WTC11 (cell line): ENCODE results near the gene TRMT11. TPM values are rescaled to one million over a fixed set of nuclear protein-coding genes. Genes with fewer than 3 reads are reported as not detected.

Experiments used
- CREB1 ChIP-seq: sonication (generic); formaldehyde crosslinking; IDR thresholded peaks from 2 replicates; pipeline ENCODE4 v1.8.0; 2023; ENCODE audit warnings: mild to moderate bottlenecking, missing genetic modification reagents
- ETV6 ChIP-seq: sonication (generic); formaldehyde crosslinking; IDR thresholded peaks from 2 replicates; pipeline ENCODE4 v1.8.1; 2022; ENCODE audit warnings: mild to moderate bottlenecking, missing genetic modification reagents
- FOXK1 ChIP-seq: sonication (generic); formaldehyde crosslinking; IDR thresholded peaks from 2 replicates; pipeline ENCODE4 v1.8.0; 2022; ENCODE audit warnings: mild to moderate bottlenecking, moderate library complexity, missing genetic modification reagents
- GABPB1 ChIP-seq: sonication (generic); formaldehyde crosslinking; IDR thresholded peaks from 2 replicates; pipeline ENCODE4 v1.8.1; 2023; ENCODE audit warnings: mild to moderate bottlenecking, missing genetic modification reagents
- JUN ChIP-seq: sonication (generic); formaldehyde crosslinking; IDR thresholded peaks from 2 replicates; pipeline ENCODE4 v1.8.0; 2023; ENCODE audit warnings: mild to moderate bottlenecking, missing genetic modification reagents
- MXD4 ChIP-seq: fragments of 250-450 bp; sonication (Bioruptor Pico); IDR thresholded peaks from 2 replicates; pipeline ENCODE4 v1.8.0; 2021; ENCODE audit warnings: mild to moderate bottlenecking, moderate library complexity, borderline replicate concordance
- NFATC4 ChIP-seq: fragments of 250-450 bp; sonication (Bioruptor Pico); IDR thresholded peaks from 2 replicates; pipeline ENCODE4 v1.9.0; 2021; ENCODE audit warnings: mild to moderate bottlenecking
- NR1H2 ChIP-seq: sonication (generic); formaldehyde crosslinking; IDR thresholded peaks from 2 replicates; pipeline ENCODE4 v1.9.0; 2021; ENCODE audit warnings: mild to moderate bottlenecking, moderate library complexity, missing genetic modification reagents
- NR3C1 ChIP-seq: sonication (generic); formaldehyde crosslinking; conservative IDR thresholded peaks from 2 replicates; pipeline ENCODE4 v1.8.1; 2023; ENCODE audit warnings: low read depth, mild to moderate bottlenecking, missing genetic modification reagents
- OVOL2 ChIP-seq: fragments of 250-450 bp; sonication (Bioruptor Pico); IDR thresholded peaks from 2 replicates; pipeline ENCODE4 v1.9.0; 2021; ENCODE audit warnings: mild to moderate bottlenecking, borderline replicate concordance
- PRRX2 ChIP-seq: fragments of 250-450 bp; sonication (Bioruptor Pico); IDR thresholded peaks from 2 replicates; pipeline ENCODE4 v1.8.0; 2021; ENCODE audit warnings: mild to moderate bottlenecking
- SMAD4 ChIP-seq: sonication (generic); formaldehyde crosslinking; IDR thresholded peaks from 2 replicates; pipeline ENCODE4 v1.8.0; 2022; ENCODE audit warnings: mild to moderate bottlenecking, missing genetic modification reagents
- SP1 ChIP-seq: sonication (generic); formaldehyde crosslinking; conservative IDR thresholded peaks from 2 replicates; pipeline ENCODE4 v1.8.1; 2022; ENCODE audit warnings: missing genetic modification reagents
- TCF7 ChIP-seq: sonication (generic); formaldehyde crosslinking; IDR thresholded peaks from 2 replicates; pipeline ENCODE4 v1.8.0; 2022; ENCODE audit warnings: mild to moderate bottlenecking, low read depth, missing genetic modification reagents, moderate library complexity
- ZBTB21 ChIP-seq: sonication (generic); formaldehyde crosslinking; IDR thresholded peaks from 2 replicates; pipeline ENCODE4 v1.8.1; 2023; ENCODE audit warnings: mild to moderate bottlenecking, missing genetic modification reagents, borderline replicate concordance
- ZNF263 ChIP-seq: sonication (generic); formaldehyde crosslinking; IDR thresholded peaks from 2 replicates; pipeline ENCODE4 v1.8.1; 2022; ENCODE audit warnings: low read depth, mild to moderate bottlenecking, moderate library complexity, missing genetic modification reagents
- ZNF423 ChIP-seq: fragments of 250-450 bp; sonication (Bioruptor Pico); IDR thresholded peaks from 2 replicates; pipeline ENCODE4 v2.1.2; 2022; ENCODE audit warnings: mild to moderate bottlenecking, moderate library complexity
- ZNF671 ChIP-seq: fragments of 250-450 bp; sonication (Bioruptor Pico); IDR thresholded peaks from 2 replicates; pipeline ENCODE4 v1.8.0; 2021; ENCODE audit warnings: mild to moderate bottlenecking
- total RNA-seq: library from RNA; stranded (reverse); gene quantifications from 3 replicates; pipeline ENCODE4 v1.2.3, GENCODE V29; 2021
- TF ChIP-seq, protein P1 (sequence below): fragments of 250-450 bp; sonication (Bioruptor Pico); IDR thresholded peaks from 2 replicates; pipeline ENCODE4 v2.1.2; 2022; ENCODE audit warnings: mild to moderate bottlenecking, moderate library complexity
- TF ChIP-seq, protein P2 (sequence below): fragments of 250-450 bp; sonication (Bioruptor Pico); IDR thresholded peaks from 2 replicates; pipeline ENCODE4 v1.9.0; 2021; ENCODE audit warnings: mild to moderate bottlenecking
- TF ChIP-seq, protein P3 (sequence below): fragments of 250-450 bp; sonication (Bioruptor Pico); conservative IDR thresholded peaks from 2 replicates; pipeline ENCODE4 v1.9.0; 2021; ENCODE audit warnings: mild to moderate bottlenecking
- TF ChIP-seq, protein P4 (sequence below): sonication (generic); formaldehyde crosslinking; IDR thresholded peaks from 2 replicates; pipeline ENCODE4 v1.8.0; 2022; ENCODE audit warnings: mild to moderate bottlenecking, missing genetic modification reagents
- TF ChIP-seq, protein P5 (sequence below): sonication (generic); formaldehyde crosslinking; IDR thresholded peaks from 2 replicates; pipeline ENCODE4 v1.8.1; 2022; ENCODE audit warnings: mild to moderate bottlenecking, moderate library complexity, missing genetic modification reagents
- TF ChIP-seq, protein P6 (sequence below): sonication (generic); formaldehyde crosslinking; IDR thresholded peaks from 2 replicates; pipeline ENCODE4 v1.8.1; 2023; ENCODE audit warnings: mild to moderate bottlenecking, missing genetic modification reagents
- TF ChIP-seq, protein P7 (sequence below): sonication (generic); formaldehyde crosslinking; conservative IDR thresholded peaks from 2 replicates; pipeline ENCODE4 v1.8.1; 2023; ENCODE audit warnings: mild to moderate bottlenecking, low read depth, missing genetic modification reagents, moderate library complexity

TRMT11 gene
- total RNA-seq, 1 experiment from 2014 or later, result 32.3 TPM

DNA sequence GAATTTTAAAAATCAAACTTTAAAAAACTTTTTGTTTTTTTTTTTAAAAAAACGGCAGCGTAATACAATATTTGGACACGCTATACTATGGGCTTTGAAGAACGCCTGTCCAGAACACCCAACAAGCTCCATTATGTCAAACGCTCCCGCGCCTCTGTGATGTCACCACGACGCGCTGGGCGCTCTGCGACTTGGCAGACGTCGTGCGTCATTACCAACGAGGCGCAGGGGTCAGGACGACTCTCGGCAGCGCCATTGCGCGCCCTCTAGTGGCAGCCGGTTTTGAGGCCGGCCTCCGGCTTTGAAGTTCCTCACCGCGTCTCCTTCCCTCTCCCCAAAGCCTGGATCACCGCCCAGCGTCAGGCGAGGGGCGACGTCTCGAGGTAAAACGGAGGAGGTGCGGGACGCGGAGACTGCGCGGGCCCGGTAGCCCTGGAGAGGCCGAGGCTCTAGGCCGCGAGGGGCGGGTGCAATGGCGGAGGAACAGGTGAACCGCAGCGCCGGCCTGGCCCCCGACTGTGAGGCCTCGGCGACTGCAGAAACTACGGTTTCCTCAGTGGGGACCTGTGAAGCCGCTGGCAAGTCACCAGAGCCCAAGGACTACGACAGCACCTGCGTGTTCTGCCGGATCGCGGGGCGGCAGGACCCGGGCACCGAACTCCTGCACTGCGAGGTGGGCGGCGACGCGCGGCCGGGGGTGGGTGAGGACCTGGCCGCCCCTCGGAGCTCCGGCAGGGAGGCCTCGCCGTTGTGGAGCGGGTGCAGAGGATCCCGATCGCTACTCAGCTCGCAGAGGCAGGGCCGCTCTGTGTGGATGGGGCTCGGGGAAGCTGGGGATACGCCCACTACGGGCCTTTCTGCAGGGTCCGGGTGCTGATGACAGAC, 29.6 kb upstream of the TRMT11 start, which contains the start of gene HINT3 (continued):
- TF ChIP-seq, protein P1, sequence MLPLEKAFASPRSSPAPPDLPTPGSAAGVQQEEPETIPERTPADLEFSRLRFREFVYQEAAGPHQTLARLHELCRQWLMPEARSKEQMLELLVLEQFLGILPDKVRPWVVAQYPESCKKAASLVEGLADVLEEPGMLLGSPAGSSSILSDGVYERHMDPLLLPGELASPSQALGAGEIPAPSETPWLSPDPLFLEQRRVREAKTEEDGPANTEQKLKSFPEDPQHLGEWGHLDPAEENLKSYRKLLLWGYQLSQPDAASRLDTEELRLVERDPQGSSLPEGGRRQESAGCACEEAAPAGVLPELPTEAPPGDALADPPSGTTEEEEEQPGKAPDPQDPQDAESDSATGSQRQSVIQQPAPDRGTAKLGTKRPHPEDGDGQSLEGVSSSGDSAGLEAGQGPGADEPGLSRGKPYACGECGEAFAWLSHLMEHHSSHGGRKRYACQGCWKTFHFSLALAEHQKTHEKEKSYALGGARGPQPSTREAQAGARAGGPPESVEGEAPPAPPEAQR (CRISPR knock-in tag), result no peak
- TF ChIP-seq NR3C1 (CRISPR knock-in tag) (no peak), CREB1 (CRISPR knock-in tag) (0 out of 2 replicates have a peak, but pooled peaks have one; percentile 35), SMAD4 (CRISPR knock-in tag) (no peak), JUN (CRISPR knock-in tag) (no peak), ZNF423 (CRISPR knock-in tag) (0 out of 2 replicates have a peak, but pooled peaks have one; percentile 2), ZNF671 (CRISPR knock-in tag) (no peak), NFATC4 (CRISPR knock-in tag) (no peak), FOXK1 (CRISPR knock-in tag) (peak; percentile 95), ZNF263 (CRISPR knock-in tag) (no peak; the same call in 1 of the 2 replicates), ZBTB21 (CRISPR knock-in tag) (peak; percentile 99), MXD4 (CRISPR knock-in tag) (no peak), TCF7 (no peak), SP1 (CRISPR knock-in tag) (peak; percentile 81), OVOL2 (no peak), GABPB1 (CRISPR knock-in tag) (peak; percentile 86), NR1H2 (no peak), ETV6 (CRISPR knock-in tag) (peak; percentile 95), PRRX2 (CRISPR knock-in tag) (no peak)
- TF ChIP-seq, protein P2, sequence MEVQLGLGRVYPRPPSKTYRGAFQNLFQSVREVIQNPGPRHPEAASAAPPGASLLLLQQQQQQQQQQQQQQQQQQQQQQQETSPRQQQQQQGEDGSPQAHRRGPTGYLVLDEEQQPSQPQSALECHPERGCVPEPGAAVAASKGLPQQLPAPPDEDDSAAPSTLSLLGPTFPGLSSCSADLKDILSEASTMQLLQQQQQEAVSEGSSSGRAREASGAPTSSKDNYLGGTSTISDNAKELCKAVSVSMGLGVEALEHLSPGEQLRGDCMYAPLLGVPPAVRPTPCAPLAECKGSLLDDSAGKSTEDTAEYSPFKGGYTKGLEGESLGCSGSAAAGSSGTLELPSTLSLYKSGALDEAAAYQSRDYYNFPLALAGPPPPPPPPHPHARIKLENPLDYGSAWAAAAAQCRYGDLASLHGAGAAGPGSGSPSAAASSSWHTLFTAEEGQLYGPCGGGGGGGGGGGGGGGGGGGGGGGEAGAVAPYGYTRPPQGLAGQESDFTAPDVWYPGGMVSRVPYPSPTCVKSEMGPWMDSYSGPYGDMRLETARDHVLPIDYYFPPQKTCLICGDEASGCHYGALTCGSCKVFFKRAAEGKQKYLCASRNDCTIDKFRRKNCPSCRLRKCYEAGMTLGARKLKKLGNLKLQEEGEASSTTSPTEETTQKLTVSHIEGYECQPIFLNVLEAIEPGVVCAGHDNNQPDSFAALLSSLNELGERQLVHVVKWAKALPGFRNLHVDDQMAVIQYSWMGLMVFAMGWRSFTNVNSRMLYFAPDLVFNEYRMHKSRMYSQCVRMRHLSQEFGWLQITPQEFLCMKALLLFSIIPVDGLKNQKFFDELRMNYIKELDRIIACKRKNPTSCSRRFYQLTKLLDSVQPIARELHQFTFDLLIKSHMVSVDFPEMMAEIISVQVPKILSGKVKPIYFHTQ (CRISPR knock-in tag), result no peak
- TF ChIP-seq, protein P3, sequence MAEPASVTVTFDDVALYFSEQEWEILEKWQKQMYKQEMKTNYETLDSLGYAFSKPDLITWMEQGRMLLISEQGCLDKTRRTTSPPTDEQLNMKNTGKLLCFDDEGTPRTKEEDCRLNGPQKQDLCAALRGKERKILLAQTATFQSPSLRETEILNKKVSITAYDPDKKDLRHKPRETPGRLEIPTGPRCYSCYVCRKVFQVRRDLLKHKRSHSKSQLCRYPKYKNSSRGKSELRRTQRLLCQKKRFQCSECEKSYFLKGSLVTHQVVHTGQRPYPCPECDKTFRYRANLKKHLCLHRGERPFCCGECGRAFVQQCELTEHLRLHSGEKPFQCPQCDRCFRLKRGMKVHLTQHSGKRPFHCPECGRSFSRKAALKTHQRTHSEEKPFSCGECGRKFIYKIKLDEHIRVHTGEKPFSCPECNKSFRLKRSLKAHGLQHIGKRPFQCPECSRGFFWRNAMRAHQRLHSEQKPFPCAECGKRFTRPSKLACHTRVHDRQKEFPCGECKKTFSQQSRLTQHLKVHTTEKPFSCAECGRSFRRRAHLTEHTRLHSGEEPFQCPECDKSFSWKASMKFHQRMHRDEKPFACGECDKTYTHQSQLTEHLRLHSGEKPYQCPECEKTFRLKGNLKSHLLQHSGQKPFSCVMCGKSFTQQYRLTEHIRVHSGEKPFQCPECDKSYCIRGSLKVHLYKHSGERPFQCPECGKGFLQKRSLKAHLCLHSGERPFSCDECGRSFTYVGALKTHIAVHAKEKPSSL (CRISPR knock-in tag), result no peak
- TF ChIP-seq, protein P4, sequence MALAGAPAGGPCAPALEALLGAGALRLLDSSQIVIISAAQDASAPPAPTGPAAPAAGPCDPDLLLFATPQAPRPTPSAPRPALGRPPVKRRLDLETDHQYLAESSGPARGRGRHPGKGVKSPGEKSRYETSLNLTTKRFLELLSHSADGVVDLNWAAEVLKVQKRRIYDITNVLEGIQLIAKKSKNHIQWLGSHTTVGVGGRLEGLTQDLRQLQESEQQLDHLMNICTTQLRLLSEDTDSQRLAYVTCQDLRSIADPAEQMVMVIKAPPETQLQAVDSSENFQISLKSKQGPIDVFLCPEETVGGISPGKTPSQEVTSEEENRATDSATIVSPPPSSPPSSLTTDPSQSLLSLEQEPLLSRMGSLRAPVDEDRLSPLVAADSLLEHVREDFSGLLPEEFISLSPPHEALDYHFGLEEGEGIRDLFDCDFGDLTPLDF (CRISPR knock-in tag), result no peak; the same call in 1 of the 2 replicates
- TF ChIP-seq, protein P5, sequence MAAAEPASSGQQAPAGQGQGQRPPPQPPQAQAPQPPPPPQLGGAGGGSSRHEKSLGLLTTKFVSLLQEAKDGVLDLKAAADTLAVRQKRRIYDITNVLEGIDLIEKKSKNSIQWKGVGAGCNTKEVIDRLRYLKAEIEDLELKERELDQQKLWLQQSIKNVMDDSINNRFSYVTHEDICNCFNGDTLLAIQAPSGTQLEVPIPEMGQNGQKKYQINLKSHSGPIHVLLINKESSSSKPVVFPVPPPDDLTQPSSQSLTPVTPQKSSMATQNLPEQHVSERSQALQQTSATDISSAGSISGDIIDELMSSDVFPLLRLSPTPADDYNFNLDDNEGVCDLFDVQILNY (CRISPR knock-in tag), result peak; percentile 86; the same call in 1 of the 2 replicates
- TF ChIP-seq, protein P6, sequence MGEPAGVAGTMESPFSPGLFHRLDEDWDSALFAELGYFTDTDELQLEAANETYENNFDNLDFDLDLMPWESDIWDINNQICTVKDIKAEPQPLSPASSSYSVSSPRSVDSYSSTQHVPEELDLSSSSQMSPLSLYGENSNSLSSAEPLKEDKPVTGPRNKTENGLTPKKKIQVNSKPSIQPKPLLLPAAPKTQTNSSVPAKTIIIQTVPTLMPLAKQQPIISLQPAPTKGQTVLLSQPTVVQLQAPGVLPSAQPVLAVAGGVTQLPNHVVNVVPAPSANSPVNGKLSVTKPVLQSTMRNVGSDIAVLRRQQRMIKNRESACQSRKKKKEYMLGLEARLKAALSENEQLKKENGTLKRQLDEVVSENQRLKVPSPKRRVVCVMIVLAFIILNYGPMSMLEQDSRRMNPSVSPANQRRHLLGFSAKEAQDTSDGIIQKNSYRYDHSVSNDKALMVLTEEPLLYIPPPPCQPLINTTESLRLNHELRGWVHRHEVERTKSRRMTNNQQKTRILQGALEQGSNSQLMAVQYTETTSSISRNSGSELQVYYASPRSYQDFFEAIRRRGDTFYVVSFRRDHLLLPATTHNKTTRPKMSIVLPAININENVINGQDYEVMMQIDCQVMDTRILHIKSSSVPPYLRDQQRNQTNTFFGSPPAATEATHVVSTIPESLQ (CRISPR knock-in tag), result no peak
- TF ChIP-seq, protein P7, sequence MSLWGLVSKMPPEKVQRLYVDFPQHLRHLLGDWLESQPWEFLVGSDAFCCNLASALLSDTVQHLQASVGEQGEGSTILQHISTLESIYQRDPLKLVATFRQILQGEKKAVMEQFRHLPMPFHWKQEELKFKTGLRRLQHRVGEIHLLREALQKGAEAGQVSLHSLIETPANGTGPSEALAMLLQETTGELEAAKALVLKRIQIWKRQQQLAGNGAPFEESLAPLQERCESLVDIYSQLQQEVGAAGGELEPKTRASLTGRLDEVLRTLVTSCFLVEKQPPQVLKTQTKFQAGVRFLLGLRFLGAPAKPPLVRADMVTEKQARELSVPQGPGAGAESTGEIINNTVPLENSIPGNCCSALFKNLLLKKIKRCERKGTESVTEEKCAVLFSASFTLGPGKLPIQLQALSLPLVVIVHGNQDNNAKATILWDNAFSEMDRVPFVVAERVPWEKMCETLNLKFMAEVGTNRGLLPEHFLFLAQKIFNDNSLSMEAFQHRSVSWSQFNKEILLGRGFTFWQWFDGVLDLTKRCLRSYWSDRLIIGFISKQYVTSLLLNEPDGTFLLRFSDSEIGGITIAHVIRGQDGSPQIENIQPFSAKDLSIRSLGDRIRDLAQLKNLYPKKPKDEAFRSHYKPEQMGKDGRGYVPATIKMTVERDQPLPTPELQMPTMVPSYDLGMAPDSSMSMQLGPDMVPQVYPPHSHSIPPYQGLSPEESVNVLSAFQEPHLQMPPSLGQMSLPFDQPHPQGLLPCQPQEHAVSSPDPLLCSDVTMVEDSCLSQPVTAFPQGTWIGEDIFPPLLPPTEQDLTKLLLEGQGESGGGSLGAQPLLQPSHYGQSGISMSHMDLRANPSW (CRISPR knock-in tag), result no peak
